SKM-1 (cell line): ENCODE results near the gene GYS1.
"Not testable (repeated sequence)": the region's sequence is repeated elsewhere in the genome, so short reads cannot be mapped to it uniquely, and the experiment has no call there.

Experiments used
- DNase-seq: peaks from one replicate; lab custom pipeline; 2025; ENCODE audit not compliant: unreplicated experiment; lab: John Stamatoyannopoulos, UW

GYS1 gene

GRCh38 chr19:48993175-48994034 lies at the start of gene GYS1, which contains the start of gene RUVBL2:
Gene GYS1, minus strand, starts transcription at chr19:48993309. Its CDS starts 197 bp downstream, at chr19:48993112.
Gene RUVBL2, plus strand, starts transcription at chr19:48993887. Its CDS starts 25 bp downstream, at chr19:48993912.
- DNase-seq, result peak; percentile 94

GRCh38 chr19:49042666-49043065 lies 49.6 kb upstream of the GYS1 start:
- not testable (repeated sequence) for DNase-seq

- no peak for DNase-seq
Observed at GRCh38 chr19:49042177-49042576, 49.1 kb upstream of the GYS1 start.

GRCh38 chr19:49039736-49040135 lies 46.6 kb upstream of the GYS1 start:
- not testable (repeated sequence) for DNase-seq

GRCh38 chr19:49038557-49039276 lies 45.6 kb upstream of the GYS1 start:
- DNase-seq, result not testable (repeated sequence)

GRCh38 chr19:49038111-49038510 lies 45.0 kb upstream of the GYS1 start:
- not testable (repeated sequence) for DNase-seq

- not testable (repeated sequence) for DNase-seq
Observed at GRCh38 chr19:49036815-49037214, 43.7 kb upstream of the GYS1 start, which contains the start of gene CGB1. Gene CGB1, minus strand, starts transcription at chr19:49036895. Its CDS starts 184 bp downstream, at chr19:49036711.

GRCh38 chr19:49031642-49032301 lies 38.7 kb upstream of the GYS1 start, which contains the start of gene CGB2:
Gene CGB2, plus strand, starts transcription at chr19:49031890. Its CDS starts 206 bp downstream, at chr19:49032096.
- DNase-seq, result not testable (repeated sequence)

GRCh38 chr19:49030323-49030722 lies 37.2 kb upstream of the GYS1 start:
- DNase-seq, result not testable (repeated sequence)

GRCh38 chr19:49029749-49030148 lies 36.6 kb upstream of the GYS1 start:
- DNase-seq, result not testable (repeated sequence)

GRCh38 chr19:49028686-49029085 lies 35.6 kb upstream of the GYS1 start:
- DNase-seq, result not testable (repeated sequence)

GRCh38 chr19:49025599-49025998 lies 32.5 kb upstream of the GYS1 start:
- not testable (repeated sequence) for DNase-seq

- not testable (repeated sequence) for DNase-seq
Observed at GRCh38 chr19:49025088-49025487, 32.0 kb upstream of the GYS1 start.

GRCh38 chr19:49024233-49024632 lies 31.1 kb upstream of the GYS1 start, which contains the start of gene CGB3:
Gene CGB3, minus strand, starts transcription at chr19:49024333. Its CDS starts 362 bp downstream, at chr19:49023971.
- DNase-seq, result not testable (repeated sequence)

GRCh38 chr19:49022116-49022515 lies 29.0 kb upstream of the GYS1 start:
- DNase-seq, result no peak

GRCh38 chr19:49020931-49021895 lies 28.1 kb upstream of the GYS1 start:
- DNase-seq, result no peak

- no peak for DNase-seq
Observed at GRCh38 chr19:49020342-49020741, 27.2 kb upstream of the GYS1 start.

GRCh38 chr19:49019242-49019932 lies 26.3 kb upstream of the GYS1 start:
- no peak for DNase-seq
